ENCODE data around the gene FAM181A.

FAM181A gene

GRCh38 chr14:93951635-93952540, 24.7 kb downstream of the FAM181A start:
- no peak for FAIRE-seq

- no peak for FAIRE-seq
Observed at GRCh38 chr14:93952829-93953228, 25.7 kb downstream of the FAM181A start.

DNA sequence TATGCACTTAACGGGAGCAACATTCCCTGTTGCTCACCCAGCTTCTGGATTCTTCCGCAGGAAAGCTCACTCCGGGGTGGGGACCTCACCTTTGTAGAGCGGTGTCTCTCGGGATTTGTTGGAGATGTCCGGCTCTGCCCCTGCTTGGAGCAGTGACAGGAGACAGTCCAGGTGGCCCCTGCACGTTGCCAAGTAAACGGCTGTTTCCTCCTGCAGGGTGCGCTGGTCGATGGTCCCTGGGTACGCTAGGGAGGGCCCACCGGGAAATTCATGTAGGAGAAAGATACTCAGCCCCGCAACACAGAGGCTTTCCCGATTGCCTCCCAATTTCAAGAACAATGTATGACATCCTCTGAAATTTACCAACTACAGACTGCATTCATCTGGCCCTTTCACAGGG, 26.1 kb downstream of the FAM181A start:
- FAIRE-seq: no peak

- FAIRE-seq: no peak
Observed at GRCh38 chr14:93953739-93954515, 26.8 kb downstream of the FAM181A start.

DNA sequence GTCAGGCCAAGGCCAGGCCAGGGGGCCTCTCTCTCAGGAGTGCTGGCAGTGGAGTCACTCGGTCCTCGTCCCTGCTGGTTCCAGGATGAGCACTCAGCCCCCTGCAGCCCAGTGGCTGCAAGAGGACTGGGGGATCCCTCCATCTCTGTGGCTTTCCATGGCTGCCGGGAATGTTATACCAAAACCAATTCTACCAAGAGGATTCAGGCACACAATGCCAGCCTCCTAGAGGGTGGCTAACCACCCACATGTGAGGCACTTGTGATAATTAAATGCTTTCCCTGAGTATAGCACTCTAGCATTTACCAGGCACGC, 27.3 kb downstream of the FAM181A start:
- FAIRE-seq: no peak

DNA sequence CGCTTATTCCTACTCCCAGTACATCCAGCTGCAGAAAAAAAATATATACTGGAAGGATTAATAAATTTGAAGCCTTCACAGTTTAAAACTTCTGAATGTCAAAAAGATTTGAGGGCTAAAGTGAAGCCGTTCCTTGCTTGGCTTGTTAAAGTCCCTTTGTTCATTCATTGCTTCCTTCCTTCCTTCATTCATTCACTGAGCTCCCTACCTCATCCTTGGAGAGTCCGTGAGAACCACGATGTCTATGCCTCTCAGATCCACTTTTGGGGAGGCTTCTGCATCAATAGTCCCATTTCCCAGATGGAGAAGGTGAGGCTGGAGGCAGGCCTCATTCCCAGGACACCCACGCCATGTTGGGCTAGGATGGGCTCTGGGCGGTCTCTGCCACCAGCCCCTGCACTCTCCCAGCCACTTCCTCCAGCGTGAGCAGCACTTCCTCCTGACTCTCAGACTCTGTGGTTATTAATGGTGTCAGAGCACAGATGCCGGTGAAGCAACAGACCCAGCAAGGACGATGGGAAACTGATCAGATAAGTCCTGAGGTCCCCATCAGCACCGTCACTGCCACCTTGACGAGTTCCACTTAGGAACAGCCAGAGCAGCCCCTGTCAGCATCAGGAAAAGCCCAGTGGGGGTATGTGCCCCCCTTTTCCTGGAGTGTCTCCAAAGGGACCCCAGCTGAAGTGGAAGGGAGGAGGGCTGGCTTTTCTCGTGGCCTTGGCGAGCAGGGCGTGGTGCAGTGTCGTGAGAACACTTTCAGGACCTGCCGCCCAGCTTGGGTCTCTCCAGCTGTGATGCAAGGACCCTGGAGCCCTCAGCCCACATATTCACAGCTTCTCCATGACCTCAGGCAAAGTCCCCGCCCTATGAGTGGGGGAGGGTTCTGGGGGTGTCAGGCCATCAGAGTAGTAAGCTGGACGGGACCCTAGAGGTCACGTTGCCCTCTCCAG, 28.0 kb downstream of the FAM181A start:
- no peak for FAIRE-seq

DNA sequence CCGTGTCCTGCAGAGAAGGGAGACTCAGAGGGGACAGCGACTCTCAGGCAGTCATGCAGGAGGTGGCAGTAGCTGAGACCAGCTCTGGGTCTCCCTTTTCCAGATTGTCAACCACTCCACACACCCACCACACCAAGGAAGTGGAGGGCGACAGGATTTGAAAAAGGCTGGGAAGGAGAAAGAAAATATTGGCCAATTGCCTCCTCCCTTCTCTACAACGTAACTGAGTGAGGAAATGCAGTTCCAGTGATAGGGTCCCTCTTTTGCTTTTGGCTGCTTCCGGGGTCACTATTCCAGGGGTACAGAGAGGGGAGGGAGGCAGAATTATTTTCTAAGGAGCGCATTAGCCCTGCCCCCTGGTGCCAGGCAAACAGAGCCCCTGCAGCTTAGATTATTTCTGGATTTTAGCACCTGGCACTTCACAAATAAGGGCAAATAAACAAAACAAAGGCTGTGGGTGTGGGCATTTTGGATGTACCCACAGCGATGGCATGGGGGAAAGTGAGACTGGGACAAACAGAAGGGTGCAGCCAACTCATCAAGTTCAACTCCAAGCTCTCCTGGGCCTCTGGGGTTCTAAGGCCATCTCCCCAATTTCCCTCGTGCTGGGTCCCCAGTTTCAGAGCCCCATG, 28.8 kb downstream of the FAM181A start:
- FAIRE-seq: no peak

- FAIRE-seq: no peak
Observed at GRCh38 chr14:93956514-93957332, 29.6 kb downstream of the FAM181A start.

GRCh38 chr14:93957333-93957710, 30.2 kb downstream of the FAM181A start:
- no peak for FAIRE-seq

DNA sequence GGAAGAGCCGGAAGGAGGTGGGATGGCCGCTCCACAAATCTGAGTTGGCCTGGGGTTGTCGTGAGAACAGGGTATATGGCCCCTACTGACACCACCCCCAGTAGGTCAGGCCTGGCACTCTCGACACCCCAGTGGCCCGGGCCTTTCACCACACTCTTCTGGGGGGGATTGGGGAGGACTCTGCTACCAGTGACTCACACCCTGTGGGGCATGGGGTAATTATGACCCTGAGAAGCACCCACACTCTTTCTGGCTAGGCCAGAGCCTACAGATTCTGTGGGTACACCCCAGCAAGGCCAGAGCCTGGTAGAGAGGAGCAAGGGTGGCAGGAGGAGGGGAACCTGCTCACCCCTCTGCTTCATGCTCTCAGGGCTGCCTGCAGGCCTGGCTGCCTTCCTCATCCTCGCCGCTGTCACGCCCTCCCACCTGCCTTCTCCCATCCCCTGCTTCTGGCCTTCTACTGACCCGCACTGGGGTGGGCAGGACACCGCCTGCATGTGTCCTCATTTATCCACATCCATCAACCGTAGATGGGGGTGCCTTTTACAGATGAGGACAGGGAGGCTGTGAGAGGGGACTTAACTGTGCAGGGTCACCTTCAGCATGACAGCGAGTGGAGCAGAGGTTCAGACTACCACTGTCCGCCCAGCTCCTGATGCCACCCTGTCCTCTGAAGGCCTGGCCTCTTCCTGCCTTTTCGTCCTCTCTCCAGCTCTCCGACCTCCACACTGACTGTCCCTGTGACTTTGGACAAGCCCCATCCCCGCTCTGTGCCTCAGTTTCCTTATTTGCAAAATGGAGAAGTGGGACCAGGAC, 30.8 kb downstream of the FAM181A start:
- no peak for FAIRE-seq

DNA sequence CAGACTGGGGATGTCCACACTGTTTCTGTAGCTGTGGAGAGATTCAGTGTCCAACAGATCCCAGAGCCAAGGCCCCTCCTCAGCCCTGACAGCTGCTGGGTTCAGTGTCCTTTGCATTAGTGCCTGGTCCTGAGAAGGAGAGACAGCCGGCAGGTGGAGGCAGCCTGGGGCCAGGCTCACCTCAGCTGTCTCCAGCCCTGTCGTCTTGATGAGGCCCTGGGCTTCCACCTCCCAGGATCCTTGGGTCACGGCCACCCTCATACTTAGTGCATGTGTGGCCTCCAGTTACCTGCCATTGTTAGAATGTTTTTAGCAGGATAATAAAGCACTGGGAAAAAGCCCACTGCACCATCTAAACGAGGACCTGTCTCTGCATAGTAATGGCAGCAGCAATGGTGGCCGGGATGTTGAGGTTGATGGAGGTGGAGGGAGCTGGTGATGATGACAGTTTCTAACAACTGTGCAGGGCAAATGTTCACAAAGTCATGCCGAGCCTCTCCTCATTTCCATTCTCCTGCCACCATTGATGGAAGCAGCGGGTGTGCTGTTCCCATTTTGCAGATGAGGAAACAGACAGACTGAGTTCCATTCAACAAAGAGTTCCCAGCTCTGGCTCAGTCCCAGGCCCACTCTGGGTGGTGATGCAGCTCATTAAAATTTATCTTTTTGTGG, 31.6 kb downstream of the FAM181A start:
- no peak for FAIRE-seq

- FAIRE-seq: no peak
Observed at GRCh38 chr14:93959239-93960107, 32.3 kb downstream of the FAM181A start.

DNA sequence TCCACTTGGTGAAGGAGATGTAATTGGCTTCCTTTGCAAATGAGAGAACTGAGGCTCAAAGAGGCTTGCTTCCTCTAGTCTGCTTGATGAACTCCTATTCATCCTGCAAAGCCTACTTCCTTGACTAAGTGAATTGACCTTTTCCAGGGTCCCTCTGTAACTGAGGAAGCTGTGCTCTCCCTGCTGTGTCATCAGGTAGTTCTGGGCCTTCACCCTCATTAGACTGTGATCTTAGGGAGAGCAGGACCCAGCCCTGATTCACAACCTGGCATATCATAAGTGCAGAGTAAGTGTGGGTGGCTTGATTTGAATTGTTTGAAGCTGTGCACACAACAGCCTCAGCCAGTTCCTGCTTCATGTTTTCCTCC, 32.9 kb downstream of the FAM181A start:
- FAIRE-seq: no peak

GRCh38 chr14:93960774-93961438, 33.8 kb downstream of the FAM181A start:
- no peak for FAIRE-seq

DNA sequence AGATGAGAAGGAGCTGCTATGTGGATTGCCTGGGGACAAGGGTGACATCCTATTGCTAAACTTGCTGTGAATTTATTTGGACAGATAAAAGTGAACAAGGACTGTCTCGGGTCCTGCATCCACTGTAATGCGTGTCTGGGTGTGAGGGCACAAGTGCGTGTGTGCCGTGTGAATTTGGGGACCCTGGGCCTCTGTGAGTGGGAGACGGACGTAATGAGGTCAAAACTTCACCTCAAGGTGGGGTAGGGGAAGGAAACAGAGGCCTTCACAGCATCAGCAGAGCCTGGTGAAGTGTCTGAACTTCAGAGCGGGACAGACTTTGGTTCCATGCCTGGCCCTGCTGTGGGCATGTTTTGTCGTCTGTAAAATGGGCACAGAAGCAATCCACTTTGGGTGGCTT, 34.5 kb downstream of the FAM181A start:
- FAIRE-seq: no peak

- FAIRE-seq: no peak
Observed at GRCh38 chr14:93962701-93963601, 35.8 kb downstream of the FAM181A start.

DNA sequence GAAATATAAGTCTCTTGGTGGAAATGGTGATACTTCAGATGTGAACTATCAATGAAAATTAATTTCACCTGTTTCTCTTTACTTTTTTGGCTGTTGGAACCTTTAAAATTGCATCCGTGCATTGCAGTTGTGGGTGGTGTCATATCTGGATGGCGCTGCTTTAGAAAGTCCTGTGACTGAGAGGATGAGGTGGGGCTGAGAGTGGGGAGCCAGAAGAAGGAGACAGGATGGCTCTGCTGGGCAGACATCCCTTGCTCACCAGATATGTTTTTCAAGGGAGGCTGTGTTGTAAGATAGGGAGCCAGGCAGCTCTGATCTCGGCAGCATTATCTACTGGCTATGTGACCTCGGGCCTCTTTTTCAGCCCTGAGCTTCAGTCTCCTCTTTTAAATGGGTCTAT, 36.5 kb downstream of the FAM181A start:
- no peak for FAIRE-seq

Data from colon (tissue), 2 donors.